Erythroblast (primary cell): ENCODE data around the gene IL1R2.

Experiments
- DNase-seq, 2 experiments: peaks; one replicate each; lab custom pipeline; 2025; lab: John Stamatoyannopoulos, UW
- GATA1 ChIP-seq: IDR thresholded peaks from 2 replicates; pipeline ENCODE4 v1.6.1; 2011; ENCODE audit warnings: low read depth, mild to moderate bottlenecking, control low read depth, low read length, moderate library complexity
- POLR2A ChIP-seq: IDR thresholded peaks from 2 replicates; pipeline ENCODE4 v1.6.1; 2011; ENCODE audit warnings: mild to moderate bottlenecking, low read length

The IL1R2 gene

DNA sequence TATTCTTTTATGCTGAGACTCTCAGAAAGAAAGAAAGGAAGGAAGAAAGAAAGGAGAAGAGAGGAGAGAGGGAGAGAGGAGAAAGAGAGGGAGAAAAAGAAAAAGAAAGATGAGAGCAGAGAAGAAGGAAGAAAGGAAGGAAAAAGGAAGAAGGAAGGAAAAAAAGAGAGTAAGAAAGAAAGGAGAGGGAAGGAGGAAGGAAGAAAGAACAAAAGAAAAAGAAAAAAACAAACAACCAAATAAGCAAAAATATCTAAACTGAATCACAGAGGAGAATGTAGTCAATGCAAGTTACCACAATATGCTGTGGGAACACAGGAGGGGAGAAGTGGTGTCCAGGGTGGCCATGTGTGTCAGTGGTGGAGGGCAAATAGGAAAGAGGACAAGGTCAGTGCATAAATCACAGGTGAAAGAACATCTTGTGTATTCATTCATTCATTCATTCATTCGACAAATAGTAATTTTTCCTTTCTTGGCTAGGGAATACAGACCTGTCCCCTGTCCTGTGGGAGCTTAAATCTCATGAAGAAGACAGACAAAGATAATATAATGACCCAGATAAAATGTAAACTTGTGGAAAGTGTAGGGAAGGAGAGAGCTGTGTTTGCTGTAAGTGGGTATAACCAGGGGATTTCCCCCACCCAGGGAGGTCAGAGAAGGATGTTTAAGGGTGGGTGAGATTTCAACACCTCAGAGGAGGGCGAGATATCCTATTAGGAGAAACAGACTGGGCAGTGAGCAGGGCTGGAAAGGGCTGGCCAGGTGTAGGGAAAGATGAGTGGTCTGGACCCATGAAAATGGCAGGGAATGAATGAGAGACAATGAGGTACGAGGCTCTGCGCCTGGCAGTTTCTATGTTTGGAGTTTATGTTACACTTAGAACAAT lies 50.7 kb downstream of the IL1R2 start:
- DNase-seq = no peak
- TF ChIP-seq GATA1 (no peak), POLR2A (no peak)

DNA sequence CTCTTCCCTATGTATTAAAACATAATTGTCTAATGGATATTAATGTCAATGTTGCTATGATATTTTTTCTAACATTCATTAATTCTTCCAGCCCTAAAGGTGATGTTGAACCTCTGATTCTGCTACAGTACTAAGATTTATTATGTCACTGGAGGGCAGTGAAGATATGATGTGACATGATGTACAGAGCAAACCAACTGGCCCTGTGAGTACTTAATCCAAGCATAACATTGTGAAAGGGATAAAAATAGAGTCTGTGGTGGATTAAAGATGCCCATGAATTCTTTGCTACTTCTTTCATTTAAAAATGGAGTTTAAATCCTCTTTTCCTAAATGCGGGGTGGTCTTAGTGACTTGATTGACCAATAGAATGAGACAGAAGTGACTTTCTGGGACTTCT lies 51.8 kb downstream of the IL1R2 start:
- DNase-seq = no peak
- TF ChIP-seq GATA1 (no peak), POLR2A (no peak)

GRCh38 chr2:102044235-102044896 lies 52.6 kb downstream of the IL1R2 start:
- TF ChIP-seq POLR2A = no peak
- no peak for TF ChIP-seq GATA1
- no peak for DNase-seq

DNA sequence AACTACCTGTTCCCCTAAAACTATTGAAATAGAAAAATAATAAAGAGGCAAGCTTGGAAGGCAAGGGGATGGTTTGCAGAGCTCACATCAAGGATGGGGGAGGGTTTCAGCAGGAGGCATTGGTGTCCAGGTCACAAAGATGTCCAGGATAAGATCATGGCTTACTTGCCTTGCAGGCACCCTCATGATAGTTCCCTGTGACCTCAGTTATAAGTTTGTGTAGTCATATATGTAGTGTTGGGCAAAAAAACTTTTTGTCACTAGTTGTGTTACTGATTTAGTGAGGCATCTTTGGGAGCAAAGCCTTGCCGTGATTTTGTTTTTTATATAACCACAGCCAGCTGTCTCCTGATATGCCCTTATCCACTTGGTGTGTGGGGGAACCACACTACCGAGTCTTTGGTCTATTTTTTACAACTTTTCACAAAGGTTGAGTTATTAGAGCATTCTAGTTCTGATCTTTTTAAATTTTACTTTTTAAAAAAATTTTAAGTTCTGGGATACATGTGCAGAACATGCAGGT lies 53.3 kb downstream of the IL1R2 start:
- DNase-seq = no peak
- TF ChIP-seq GATA1 = no peak
- no peak for TF ChIP-seq POLR2A

GRCh38 chr2:102045697-102046096 lies 53.9 kb downstream of the IL1R2 start:
- TF ChIP-seq GATA1 (no peak), POLR2A (no peak)
- DNase-seq = no peak

DNA sequence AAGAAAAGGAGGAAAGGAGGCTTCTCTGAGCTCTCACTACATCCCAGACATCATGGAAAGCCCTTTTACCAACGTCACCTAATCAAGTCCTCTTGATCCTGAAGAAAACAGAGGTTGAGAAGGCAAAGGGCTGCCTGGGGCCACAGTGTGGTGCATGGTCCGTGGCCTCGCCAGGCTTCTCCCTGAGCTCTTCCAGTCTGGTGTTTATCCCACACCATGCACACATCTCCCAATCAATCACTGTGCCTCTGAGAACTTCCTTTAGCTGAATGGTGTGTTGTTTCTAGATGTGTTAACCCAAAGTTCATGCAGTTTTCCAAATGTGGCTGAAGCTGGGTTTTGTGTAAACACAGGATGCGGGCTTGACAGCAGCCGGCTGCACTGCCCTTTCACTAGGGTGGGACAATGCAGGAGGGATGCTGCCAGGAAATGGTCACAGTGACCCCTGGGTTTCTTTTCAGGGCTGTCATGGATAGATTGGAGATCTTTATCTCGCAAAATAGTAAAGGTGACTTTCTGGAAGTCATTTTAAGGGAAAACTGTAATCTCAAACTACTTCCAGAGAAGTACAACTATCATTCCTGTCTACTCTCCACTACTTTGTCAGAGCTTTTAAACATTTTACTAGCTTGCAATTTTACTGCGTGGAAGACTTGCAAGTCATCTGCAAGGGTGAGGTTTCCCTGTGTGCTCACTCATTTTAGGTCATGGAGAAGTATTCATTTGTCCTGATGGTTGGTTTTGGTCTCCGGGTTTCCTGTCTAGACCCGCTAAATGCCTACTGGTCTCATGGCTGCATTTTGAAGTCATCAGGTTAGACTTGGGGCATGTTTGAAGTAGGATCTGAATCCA lies 54.6 kb downstream of the IL1R2 start:
- no peak for DNase-seq
- TF ChIP-seq POLR2A (no peak), GATA1 (no peak)

- no peak for DNase-seq
- no peak for TF ChIP-seq GATA1
- no peak for TF ChIP-seq POLR2A
Observed at GRCh38 chr2:102048465-102048864, 56.7 kb downstream of the IL1R2 start.

DNA sequence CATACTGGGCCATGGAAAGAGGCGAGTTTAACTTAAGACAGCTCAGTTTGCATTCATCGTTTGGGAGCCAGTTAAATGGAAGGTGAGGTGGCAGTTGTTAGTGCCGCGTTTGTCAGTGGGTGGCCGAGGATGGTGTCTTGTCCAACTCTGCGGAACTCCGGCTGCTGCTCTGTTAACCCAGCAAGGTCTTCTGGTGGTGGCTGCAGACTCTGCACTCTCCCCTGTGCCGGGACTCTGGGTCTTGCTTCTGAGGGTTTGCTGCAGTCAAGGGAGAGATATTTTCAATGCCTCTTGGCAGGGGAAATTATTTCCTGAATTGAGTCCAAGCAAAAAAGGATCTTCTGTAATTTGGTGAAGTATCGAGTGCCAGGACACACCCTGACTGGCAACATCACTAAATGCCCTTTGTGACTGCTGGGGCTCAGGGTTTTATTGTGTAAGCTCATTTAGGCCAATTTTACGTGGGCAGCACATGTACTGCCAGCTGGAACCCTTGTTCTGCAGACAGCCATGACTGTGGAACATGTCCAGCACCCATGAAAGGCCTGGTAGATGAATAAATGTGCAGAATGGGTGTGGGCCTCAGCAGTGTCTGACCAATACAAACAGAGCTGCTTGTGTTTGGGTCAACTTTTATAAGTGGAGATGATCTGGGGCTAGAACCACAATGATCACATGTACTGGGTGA lies 58.1 kb downstream of the IL1R2 start:
- no peak for DNase-seq
- TF ChIP-seq POLR2A (no peak), GATA1 (no peak)

GRCh38 chr2:102050854-102051391 lies 59.2 kb downstream of the IL1R2 start:
- DNase-seq = no peak
- TF ChIP-seq POLR2A = no peak
- no peak for TF ChIP-seq GATA1

DNA sequence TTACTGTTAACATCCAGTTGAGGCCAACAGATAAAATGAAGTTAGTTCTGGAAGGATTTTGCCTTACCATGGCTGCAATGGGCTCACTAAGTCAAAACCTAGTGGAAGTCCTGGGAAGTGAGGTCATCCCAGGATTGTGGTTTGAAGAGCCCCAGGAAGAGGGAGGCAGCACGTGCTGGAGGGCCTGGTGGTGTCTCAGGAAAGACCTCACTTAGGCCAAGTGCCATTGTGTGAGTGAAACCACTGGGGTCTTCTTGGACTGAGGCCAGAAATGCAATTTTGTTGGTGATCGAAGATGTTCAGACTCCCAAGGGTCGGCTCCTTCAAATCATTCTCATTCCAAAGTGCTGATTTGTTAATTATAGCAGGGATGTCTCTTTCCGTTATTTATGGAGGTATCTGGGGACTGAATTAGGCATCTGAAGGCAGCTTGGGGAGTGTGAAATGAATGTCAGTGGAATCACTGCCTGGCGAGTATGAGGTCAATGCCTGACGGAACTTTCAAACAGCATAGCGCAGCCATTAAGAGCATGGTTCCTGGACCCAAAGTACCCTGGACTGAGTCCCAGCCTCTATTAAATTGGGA lies 60.0 kb downstream of the IL1R2 start:
- TF ChIP-seq GATA1 (no peak), POLR2A (no peak)
- DNase-seq = no peak

DNA sequence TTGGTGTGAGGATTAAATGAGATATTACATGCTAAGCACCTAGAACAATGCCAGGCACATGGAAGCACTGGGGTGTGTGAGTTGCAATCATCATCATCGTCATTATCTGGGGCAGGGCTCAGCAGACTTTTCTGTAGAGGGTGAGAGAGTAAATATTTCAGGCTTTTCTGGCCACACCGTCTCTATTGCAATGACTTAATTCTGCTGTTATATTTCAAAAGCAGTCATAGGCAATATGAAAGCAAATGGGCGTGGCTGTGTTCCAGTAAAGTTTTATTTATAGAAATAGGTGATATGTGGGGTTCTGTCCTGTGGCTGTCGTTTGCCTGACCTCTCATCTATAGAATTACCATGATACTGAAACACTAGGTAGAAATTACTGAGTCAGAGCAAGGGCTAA lies 60.6 kb downstream of the IL1R2 start:
- TF ChIP-seq POLR2A = no peak
- no peak for TF ChIP-seq GATA1
- no peak for DNase-seq

DNA sequence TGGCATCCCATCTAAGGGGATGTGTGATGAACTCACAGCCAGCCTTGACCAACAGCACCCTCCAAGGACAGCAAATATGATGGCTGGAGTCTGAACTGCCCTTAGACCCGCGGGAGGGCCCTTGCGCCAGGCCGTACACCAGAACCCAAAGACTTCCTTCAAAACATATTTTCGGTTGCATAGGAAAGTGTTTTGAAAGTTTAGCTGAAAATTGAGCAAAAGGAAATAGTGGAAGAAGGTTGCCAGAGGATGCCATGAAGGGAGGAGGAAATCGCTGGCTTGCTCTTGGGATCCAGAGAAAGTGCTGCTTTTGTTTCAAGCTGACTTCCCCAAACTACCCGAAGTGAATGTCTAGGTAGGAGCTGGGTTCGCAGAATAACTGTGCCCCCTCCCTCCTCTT lies 61.3 kb downstream of the IL1R2 start:
- TF ChIP-seq GATA1 = no peak
- TF ChIP-seq POLR2A = no peak
- no peak for DNase-seq
